Type B pancreatic cell (in vitro differentiated cells): ENCODE data around the gene KRTAP4-5. TPM values are rescaled to one million over a fixed set of nuclear protein-coding genes. Genes with fewer than 3 reads are reported as not detected.
"Not testable (repeated sequence)": the region's sequence is repeated elsewhere in the genome, so short reads cannot be mapped to it uniquely, and the experiment has no call there.

Experiments used
- DNase-seq: peaks from one replicate; pipeline ENCODE4 v3.0.0; 2021; ENCODE audit warnings: mixed read lengths; ENCODE audit not compliant: unreplicated experiment; ENCODE audit errors: extremely low spot score
- H3K27ac Mint-ChIP-seq: 2 replicates; pipeline ENCODE4 v1.8.0; 2021; ENCODE audit warnings: mild to moderate bottlenecking, mixed read lengths
- H3K27me3 Mint-ChIP-seq: 2 replicates; pipeline ENCODE4 v1.8.0; 2021; ENCODE audit warnings: mixed read lengths
- H3K36me3 Mint-ChIP-seq: 2 replicates; pipeline ENCODE4 v1.8.0; 2021; ENCODE audit warnings: mixed read lengths
- H3K4me1 Mint-ChIP-seq: one replicate; pipeline ENCODE4 v1.8.0; 2021; ENCODE audit warnings: mixed read lengths; ENCODE audit not compliant: unreplicated experiment
- H3K4me3 Mint-ChIP-seq: 2 replicates; pipeline ENCODE4 v1.8.0; 2021; ENCODE audit warnings: mild to moderate bottlenecking, mixed read lengths
- H3K9me3 Mint-ChIP-seq: 2 replicates; pipeline ENCODE4 v1.8.0; 2021; ENCODE audit warnings: mixed read lengths
- total RNA-seq: library from RNA; stranded (reverse); gene quantifications from 2 replicates; pipeline ENCODE4 v1.2.1, GENCODE V29; 2021; ENCODE audit warnings: low replicate concordance
- TF ChIP-seq, protein P1 (sequence below): fragments of 200-600 bp; sonication (generic); conservative IDR thresholded peaks from 2 replicates; pipeline ENCODE4 v1.5.0; 2021; ENCODE audit warnings: antibody characterized with exemption, mild to moderate bottlenecking

The KRTAP4-5 gene
- total RNA-seq, 1 donor from 2014 or later, result not detected

DNA sequence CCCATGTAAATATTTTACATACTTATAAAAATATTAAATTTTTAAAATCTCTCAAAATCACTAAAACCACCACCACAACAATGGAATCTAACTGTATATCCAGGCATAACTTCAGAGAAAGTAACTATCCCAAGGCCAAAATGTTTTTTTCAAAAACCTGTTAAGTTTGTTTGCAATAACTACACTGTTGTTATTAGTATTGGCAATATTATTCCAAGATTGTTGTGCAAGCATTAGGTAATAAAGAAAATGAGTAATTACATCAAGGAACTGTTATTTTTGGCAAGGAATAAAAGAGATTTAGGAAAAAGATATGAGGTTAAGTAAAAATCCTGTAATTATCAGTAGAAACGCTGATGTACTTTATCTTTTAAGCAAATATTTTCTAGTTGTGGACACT is 22.3 kb downstream of the KRTAP4-5 start:
- Mint-ChIP-seq H3K4me3 (no peak overlapping the region), H3K27ac (no peak overlapping the region), H3K27me3 (peaks cover 4% of the 10 kb centered on the region), H3K4me1 (no peaks in the 10 kb centered on the region), H3K36me3 (no peaks in the 10 kb centered on the region), H3K9me3 (peaks cover 7% of the 10 kb centered on the region)
- TF ChIP-seq, protein P1, sequence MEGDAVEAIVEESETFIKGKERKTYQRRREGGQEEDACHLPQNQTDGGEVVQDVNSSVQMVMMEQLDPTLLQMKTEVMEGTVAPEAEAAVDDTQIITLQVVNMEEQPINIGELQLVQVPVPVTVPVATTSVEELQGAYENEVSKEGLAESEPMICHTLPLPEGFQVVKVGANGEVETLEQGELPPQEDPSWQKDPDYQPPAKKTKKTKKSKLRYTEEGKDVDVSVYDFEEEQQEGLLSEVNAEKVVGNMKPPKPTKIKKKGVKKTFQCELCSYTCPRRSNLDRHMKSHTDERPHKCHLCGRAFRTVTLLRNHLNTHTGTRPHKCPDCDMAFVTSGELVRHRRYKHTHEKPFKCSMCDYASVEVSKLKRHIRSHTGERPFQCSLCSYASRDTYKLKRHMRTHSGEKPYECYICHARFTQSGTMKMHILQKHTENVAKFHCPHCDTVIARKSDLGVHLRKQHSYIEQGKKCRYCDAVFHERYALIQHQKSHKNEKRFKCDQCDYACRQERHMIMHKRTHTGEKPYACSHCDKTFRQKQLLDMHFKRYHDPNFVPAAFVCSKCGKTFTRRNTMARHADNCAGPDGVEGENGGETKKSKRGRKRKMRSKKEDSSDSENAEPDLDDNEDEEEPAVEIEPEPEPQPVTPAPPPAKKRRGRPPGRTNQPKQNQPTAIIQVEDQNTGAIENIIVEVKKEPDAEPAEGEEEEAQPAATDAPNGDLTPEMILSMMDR, result no peak
- DNase-seq, result no peak

DNA sequence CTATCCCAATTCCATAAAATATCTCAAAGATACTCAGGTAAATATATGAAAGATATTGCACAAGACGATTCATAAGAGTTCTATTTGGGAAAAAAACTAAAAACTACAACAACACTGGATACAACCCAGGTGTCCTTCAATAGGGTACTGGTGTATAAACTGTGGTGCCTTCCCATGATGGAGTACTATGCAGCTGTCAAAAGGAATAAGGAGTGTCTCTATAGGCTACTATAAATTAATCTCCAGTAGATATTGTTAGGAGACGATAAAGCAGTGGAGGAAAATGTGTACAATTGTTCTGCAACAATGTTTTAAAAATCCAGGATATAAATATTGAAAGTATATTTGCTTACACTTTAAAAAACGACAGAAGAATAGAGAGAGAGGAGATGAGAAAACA is 23.2 kb downstream of the KRTAP4-5 start:
- Mint-ChIP-seq H3K9me3 (no peaks in the 10 kb centered on the region), H3K4me1 (no peaks in the 10 kb centered on the region), H3K27ac (no peak overlapping the region), H3K4me3 (no peak overlapping the region), H3K27me3 (peaks cover 4% of the 10 kb centered on the region), H3K36me3 (no peaks in the 10 kb centered on the region)
- TF ChIP-seq, protein P1, result no peak
- no peak for DNase-seq

DNA sequence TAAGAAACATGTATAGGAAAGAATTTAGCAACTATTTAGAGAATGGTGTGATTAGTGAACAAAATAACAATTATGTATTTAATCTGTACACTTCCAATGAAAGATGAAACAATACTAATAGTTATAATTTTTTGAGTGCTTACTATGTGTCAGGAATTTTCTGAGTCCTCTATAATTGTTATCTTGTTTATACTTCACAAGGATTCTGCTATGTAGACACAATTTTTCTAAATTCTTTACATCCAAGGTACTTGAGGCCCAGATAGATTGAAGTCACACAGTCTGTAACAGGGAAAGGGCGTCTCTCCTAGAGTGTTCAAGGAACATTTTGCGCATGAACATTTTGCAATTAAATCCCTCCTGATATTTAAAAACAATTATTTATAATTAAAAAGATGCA is 24.6 kb downstream of the KRTAP4-5 start:
- TF ChIP-seq, protein P1, result no peak
- Mint-ChIP-seq H3K27ac (no peak overlapping the region), H3K4me1 (no peaks in the 10 kb centered on the region), H3K4me3 (no peak overlapping the region), H3K9me3 (no peaks in the 10 kb centered on the region), H3K36me3 (no peaks in the 10 kb centered on the region), H3K27me3 (peaks cover 4% of the 10 kb centered on the region)
- DNase-seq, result no peak

DNA sequence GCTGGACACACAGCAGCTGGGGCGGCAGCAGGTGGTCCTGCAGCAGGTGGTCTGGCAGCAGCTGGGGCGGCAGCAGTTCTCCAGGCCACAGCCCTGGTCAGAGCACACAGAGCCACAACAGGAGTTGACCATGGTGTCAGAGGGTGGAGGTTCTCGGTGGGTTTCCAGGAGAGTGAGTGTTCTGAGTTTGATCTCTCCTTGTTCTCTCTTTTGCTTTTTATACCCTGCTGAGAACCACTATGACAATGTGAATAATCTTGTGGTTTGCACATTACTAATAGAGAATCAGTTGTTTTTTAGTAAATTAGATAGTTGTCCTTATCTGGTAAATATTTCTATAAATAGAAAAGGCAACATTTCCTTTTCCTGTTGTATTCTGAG is 25.6 kb downstream of the KRTAP4-5 start, which contains the start of gene KRTAP4-12:
TSS of gene KRTAP4-12 (minus strand) at position 192 of the 381 bp plus-strand sequence. CDS start at position 132, 60 bp downstream.
- not testable (repeated sequence) for H3K27me3 Mint-ChIP-seq, H3K9me3 Mint-ChIP-seq, H3K4me1 Mint-ChIP-seq, H3K4me3 Mint-ChIP-seq, H3K27ac Mint-ChIP-seq, H3K36me3 Mint-ChIP-seq, DNase-seq

DNA sequence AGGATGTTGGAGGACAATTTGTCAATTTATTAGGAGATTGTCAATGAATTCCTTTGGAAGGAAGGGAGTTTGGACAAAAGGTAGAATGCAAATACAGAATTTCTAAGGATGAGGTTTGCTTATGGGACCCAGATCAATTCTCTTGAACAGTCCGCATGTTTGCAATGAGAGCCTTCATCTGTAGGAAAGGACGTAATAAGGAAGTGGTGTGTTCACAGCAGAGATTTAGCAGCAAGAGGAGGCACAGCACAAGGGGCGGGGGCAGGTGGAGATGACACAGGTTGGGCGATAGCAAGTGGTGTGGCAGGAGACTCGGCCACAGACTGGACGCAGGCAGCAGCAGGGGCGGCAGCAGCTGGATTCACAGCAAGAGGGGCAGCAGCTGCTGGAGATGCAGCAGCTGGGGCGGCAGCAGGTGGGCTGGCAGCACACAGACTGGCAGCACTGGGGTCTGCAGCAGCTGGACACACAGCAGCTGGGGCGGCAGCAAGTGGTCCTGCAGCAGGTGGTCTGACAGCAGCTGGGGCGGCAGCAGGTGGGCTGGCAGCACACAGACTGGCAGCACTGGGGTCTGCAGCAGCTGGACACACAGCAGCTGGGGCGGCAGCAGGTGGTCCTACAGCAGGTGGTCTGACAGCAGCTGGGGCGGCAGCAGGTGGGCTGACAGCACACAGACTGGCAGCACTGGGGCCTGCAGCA is 26.2 kb downstream of the KRTAP4-5 start:
- H3K4me1 Mint-ChIP-seq, H3K36me3 Mint-ChIP-seq, DNase-seq, H3K27ac Mint-ChIP-seq, H3K9me3 Mint-ChIP-seq, H3K4me3 Mint-ChIP-seq, H3K27me3 Mint-ChIP-seq: not testable (repeated sequence)

DNA sequence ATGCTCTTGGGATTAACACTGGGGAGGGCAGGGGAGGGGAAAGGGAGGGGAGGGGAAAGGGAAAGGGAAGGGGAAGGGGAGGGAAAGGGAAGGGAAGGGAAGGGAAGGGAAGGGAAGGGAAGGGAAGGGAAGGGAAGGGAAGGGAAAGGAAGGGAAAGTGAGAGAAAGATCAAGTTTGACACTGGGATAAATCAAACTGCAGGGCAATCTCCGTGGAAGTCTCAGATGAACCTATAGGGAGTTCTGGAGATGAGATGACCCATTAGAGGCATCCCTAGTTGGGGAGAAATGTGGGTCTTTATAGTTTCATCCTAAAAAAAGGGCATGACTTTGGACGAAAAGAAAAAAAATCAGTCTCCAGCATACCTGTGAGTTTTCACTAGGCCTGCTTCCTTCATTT is 27.9 kb downstream of the KRTAP4-5 start:
- TF ChIP-seq, protein P1, result no peak
- Mint-ChIP-seq H3K4me1 (peaks cover 4% of the 10 kb centered on the region), H3K27me3 (peaks cover 4% of the 10 kb centered on the region), H3K36me3 (no peaks in the 10 kb centered on the region), H3K9me3 (no peaks in the 10 kb centered on the region), H3K27ac (no peak overlapping the region), H3K4me3 (no peak overlapping the region)
- DNase-seq, result no peak

DNA sequence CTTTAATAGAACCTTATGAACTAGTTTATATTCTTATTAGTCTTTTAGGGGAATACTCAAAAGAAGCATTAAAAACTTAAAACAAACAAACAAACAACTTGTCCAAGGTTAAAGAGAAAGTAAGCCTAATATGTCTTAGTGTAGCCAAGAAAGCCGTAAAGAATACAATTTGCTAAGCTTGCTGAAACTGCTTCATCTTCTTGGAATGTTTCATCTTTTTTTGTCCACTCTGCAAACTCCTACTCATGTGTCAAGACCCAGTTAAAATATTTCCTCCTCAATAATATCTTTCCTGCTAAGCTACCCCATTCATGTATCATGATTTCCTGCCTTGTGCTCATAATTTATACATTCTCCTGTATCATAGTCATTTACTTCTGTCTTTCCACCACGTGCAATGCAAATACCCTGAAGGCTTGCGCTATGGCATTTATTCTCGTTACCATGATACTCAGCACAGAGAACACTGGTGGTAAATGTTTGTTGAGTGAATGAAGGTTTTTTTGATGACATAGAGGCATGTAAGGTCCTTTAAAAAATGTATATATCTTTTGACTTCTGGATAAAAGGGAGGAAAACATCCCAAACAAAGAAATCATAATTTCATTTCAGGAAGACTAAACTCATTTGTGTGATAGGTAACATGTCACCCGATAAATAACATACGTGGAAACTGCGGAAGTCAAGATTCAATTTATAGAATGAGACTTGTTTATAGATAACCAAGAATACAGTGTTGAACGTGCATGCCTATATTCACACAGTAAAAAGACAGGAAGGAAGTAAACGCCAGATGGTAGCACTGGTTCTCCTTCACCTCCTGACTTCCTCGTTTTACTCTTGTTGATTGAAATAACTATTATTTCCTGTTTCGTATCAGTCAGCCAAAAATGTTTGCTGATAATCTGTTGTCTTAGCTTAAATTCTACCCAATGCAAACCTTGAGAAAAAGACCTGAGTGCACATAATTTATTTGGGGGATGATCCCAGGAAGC is 29.6 kb downstream of the KRTAP4-5 start:
- not testable (repeated sequence) for H3K9me3 Mint-ChIP-seq, H3K4me3 Mint-ChIP-seq, DNase-seq, H3K36me3 Mint-ChIP-seq, H3K27me3 Mint-ChIP-seq, H3K4me1 Mint-ChIP-seq, H3K27ac Mint-ChIP-seq
